Keratinocyte (primary cell): ENCODE data around the gene PAX3. TPM values are rescaled to one million over a fixed set of nuclear protein-coding genes. Genes with fewer than 3 reads are reported as not detected.

Source experiments
- DNase-seq: peaks from one replicate; pipeline ENCODE4 v3.0.0-alpha.2; 2011; ENCODE audit warnings: low read depth, missing footprints, low spot score
- FAIRE-seq: peaks from 2 replicates; lab custom pipeline; 2011; peaks lifted over from hg19 to GRCh38; lab: Jason Lieb, UNC
- H2AFZ ChIP-seq: 2 replicates; pipeline ENCODE4 v1.6.0; 2012; ENCODE audit warnings: low read length, control low read depth, inconsistent platforms; ENCODE audit not compliant: control insufficient read depth
- H3K27ac ChIP-seq: 2 replicates; pipeline ENCODE4 v1.5.1; 2011; ENCODE audit warnings: low read length; ENCODE audit not compliant: control insufficient read depth, insufficient read depth
- H3K27me3 ChIP-seq: 3 replicates; pipeline ENCODE4 v1.6.0; 2011; ENCODE audit warnings: low read length; ENCODE audit not compliant: control insufficient read depth, insufficient read depth; ENCODE audit errors: extremely low read depth
- H3K36me3 ChIP-seq, 2 experiments: 2 replicates in 1 of 2; 3 replicates in 1 of 2; pipeline ENCODE4 v1.5.1; 2011; ENCODE audit warnings: low read length in 2 of 2, mild to moderate bottlenecking in 1 of 2; ENCODE audit not compliant: control insufficient read depth in 2 of 2, insufficient read depth in 2 of 2; ENCODE audit errors: extremely low read depth in 1 of 2
- H3K4me1 ChIP-seq: 3 replicates; pipeline ENCODE4 v1.5.1; 2011; ENCODE audit warnings: low read length; ENCODE audit not compliant: control insufficient read depth, insufficient read depth; ENCODE audit errors: extremely low read depth
- H3K4me2 ChIP-seq: 3 replicates; pipeline ENCODE4 v1.6.0; 2011; ENCODE audit warnings: low read depth, low read length; ENCODE audit not compliant: control insufficient read depth, insufficient read depth; ENCODE audit errors: extremely low read depth
- H3K4me3 ChIP-seq, 3 experiments: fragments of 200-600 bp in 1 of 3; sonication (generic) in 1 of 3; 2 replicates in 2 of 3; 3 replicates in 1 of 3; pipeline ENCODE4 v1.5.1; 2011 to 2016; ENCODE audit warnings: low read length in 3 of 3, mild to moderate bottlenecking in 3 of 3, control low read depth in 2 of 3, inconsistent platforms in 1 of 3, low read depth in 1 of 3, mixed read lengths in 1 of 3, mixed run types in 1 of 3, moderate library complexity in 1 of 3; ENCODE audit not compliant: control insufficient read depth in 2 of 3, insufficient read depth in 2 of 3; ENCODE audit errors: extremely low read depth in 1 of 3
- H3K79me2 ChIP-seq: 2 replicates; pipeline ENCODE4 v1.6.0; 2012; ENCODE audit warnings: low read length; ENCODE audit not compliant: control insufficient read depth, insufficient read depth
- H3K9ac ChIP-seq: 3 replicates; pipeline ENCODE4 v1.6.0; 2011; ENCODE audit warnings: low read length; ENCODE audit not compliant: control insufficient read depth, insufficient read depth; ENCODE audit errors: extremely low read depth
- H3K9me1 ChIP-seq: 3 replicates; pipeline ENCODE4 v1.6.0; 2011; ENCODE audit warnings: low read length; ENCODE audit not compliant: control insufficient read depth, insufficient read depth; ENCODE audit errors: extremely low read depth
- H3K9me3 ChIP-seq: 2 replicates; pipeline ENCODE4 v1.5.1; 2012; ENCODE audit warnings: low read depth, low read length; ENCODE audit not compliant: control insufficient read depth
- H4K20me1 ChIP-seq: 3 replicates; pipeline ENCODE4 v1.6.0; 2011; ENCODE audit warnings: low read length; ENCODE audit not compliant: control insufficient read depth, insufficient read depth; ENCODE audit errors: extremely low read depth
- EZH2 ChIP-seq: IDR thresholded peaks from one replicate; pipeline ENCODE4 v1.6.1; 2012; ENCODE audit warnings: inconsistent platforms, mild to moderate bottlenecking, low read length, moderate library complexity
- dilution Hi-C: fragments of 300-500 bp; cut with MboI; formaldehyde crosslinking; loops from one replicate; pipeline ENCODE4 v1.7.0; 2020; ENCODE audit warnings: low sequenced_read_pairs; ENCODE audit not compliant: extremely low pct_ligation_motif_present
- polyA plus RNA-seq, 5 experiments: library from polyadenylated mRNA; depleted of rRNA in 3 of 5; stranded (reverse) in 3 of 5; stranded (forward) in 1 of 5; unstranded in 1 of 5; fragments of >200 nt; gene quantifications; 1 replicate in 1 of 5; 2 replicates in 3 of 5; 3 replicates in 1 of 5; pipeline versions ENCODE4 v1.2.1 to v1.2.3, GENCODE V29; 2011 to 2012; ENCODE audit warnings: missing spikeins in 2 of 5, low read depth in 1 of 5, low replicate concordance in 1 of 5
- TF ChIP-seq, protein P1 (sequence below), 3 experiments: IDR thresholded peaks in 1 of 3; conservative IDR thresholded peaks in 1 of 3; optimal IDR thresholded peaks in 1 of 3; 2 replicates in 2 of 3; 3 replicates in 1 of 3; pipeline versions ENCODE3 to v1.5.1; 2011; ENCODE audit warnings: low read length in 3 of 3, mild to moderate bottlenecking in 3 of 3, moderate library complexity in 2 of 3, control low read depth in 1 of 3, inconsistent platforms in 1 of 3; ENCODE audit not compliant: insufficient read depth in 2 of 3; ENCODE audit errors: extremely low read depth in 1 of 3

PAX3 gene
- polyA plus RNA-seq, 1 donor (not counting 4 experiments of a cell fraction or from before 2014, with no cell fraction given): not detected

DNA sequence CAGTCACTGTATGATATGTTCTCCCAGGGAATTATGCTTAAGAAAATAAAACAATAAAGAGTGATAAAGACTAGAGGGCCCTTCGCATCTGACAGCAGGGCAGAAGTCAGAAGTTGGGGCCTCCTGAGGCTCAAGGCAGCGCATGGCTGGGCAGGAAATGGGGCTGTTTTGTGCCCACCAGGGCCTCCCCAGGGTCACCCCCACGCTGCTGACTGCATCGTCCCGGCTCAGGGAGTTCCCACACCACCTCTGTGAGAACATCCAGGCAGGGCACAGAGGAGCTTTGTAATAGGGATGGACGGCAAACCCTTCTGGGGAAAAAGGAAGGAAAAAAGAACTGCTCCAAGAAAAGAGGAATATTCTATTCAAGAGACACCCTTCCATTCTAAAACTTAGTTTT lies 41.2 kb downstream of the PAX3 start:
- FAIRE-seq: no peak

DNA sequence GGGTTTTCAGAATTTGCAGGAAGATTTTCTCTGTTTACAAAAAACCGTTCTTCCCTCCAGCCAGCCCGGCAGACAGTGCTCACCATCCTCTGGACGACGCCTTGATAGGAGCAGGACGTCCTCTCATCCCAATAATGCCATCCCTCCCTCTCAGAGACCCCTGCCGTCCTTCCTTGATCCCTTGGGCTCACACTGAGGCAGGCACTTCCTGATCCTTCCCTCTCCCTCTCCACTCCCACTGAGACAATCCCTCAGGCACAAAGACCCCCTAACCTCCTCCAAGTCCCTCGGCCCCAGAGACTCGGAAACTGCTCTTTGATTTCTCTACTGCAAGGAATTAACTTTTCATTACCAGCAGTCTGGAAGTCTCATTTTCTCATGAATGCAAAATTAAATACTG lies 42.5 kb downstream of the PAX3 start:
- Histone ChIP-seq H4K20me1 (no peaks in the 10 kb centered on the region), H3K4me1 (no peaks in the 10 kb centered on the region), H3K9ac (no peak overlapping the region), H3K9me1 (no peaks in the 10 kb centered on the region), H3K27ac (no peak overlapping the region), H2AFZ (no peak overlapping the region), H3K4me2 (no peak overlapping the region), H3K27me3 (no peaks in the 10 kb centered on the region), H3K36me3 (no peaks in the 10 kb centered on the region), H3K79me2 (no peaks in the 10 kb centered on the region), H3K4me3 (no peak overlapping the region), H3K9me3 (no peaks in the 10 kb centered on the region)
- no peak for FAIRE-seq
- no peak for DNase-seq
- dilution Hi-C loops: no loop called here
- TF ChIP-seq EZH2: no peak
- TF ChIP-seq, protein P1, sequence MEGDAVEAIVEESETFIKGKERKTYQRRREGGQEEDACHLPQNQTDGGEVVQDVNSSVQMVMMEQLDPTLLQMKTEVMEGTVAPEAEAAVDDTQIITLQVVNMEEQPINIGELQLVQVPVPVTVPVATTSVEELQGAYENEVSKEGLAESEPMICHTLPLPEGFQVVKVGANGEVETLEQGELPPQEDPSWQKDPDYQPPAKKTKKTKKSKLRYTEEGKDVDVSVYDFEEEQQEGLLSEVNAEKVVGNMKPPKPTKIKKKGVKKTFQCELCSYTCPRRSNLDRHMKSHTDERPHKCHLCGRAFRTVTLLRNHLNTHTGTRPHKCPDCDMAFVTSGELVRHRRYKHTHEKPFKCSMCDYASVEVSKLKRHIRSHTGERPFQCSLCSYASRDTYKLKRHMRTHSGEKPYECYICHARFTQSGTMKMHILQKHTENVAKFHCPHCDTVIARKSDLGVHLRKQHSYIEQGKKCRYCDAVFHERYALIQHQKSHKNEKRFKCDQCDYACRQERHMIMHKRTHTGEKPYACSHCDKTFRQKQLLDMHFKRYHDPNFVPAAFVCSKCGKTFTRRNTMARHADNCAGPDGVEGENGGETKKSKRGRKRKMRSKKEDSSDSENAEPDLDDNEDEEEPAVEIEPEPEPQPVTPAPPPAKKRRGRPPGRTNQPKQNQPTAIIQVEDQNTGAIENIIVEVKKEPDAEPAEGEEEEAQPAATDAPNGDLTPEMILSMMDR (optimal IDR thresholded peaks at IDR 0.05 in 1 of 3, IDR thresholded peaks at IDR 0.05 in 1 of 3, conservative IDR thresholded peaks at IDR 0.05 in 1 of 3; ENCODE audit: extremely low read depth in 1 of 3, insufficient read depth in 2 of 3, low read length in 3 of 3): no peak

More for the DNA sequence above, 41.2 kb downstream of the PAX3 start:
- dilution Hi-C loops: no loop called here
- no peaks in the 10 kb centered on the region for H3K9me3 ChIP-seq
- no peak overlapping the region for H2AFZ ChIP-seq
- H3K36me3 ChIP-seq: no peaks in the 10 kb centered on the region
- H3K27ac ChIP-seq: no peak overlapping the region
- no peak overlapping the region for H3K9ac ChIP-seq
- H3K4me2 ChIP-seq: no peak overlapping the region
- H3K4me3 ChIP-seq: no peak overlapping the region
- no peak for DNase-seq
- H3K4me1 ChIP-seq: no peaks in the 10 kb centered on the region
- no peaks in the 10 kb centered on the region for H3K79me2 ChIP-seq
- H4K20me1 ChIP-seq: no peaks in the 10 kb centered on the region
- no peaks in the 10 kb centered on the region for H3K27me3 ChIP-seq
- H3K9me1 ChIP-seq: no peaks in the 10 kb centered on the region
- TF ChIP-seq, protein P1 (optimal IDR thresholded peaks at IDR 0.05 in 1 of 3, IDR thresholded peaks at IDR 0.05 in 1 of 3, conservative IDR thresholded peaks at IDR 0.05 in 1 of 3; ENCODE audit: extremely low read depth in 1 of 3, insufficient read depth in 2 of 3, low read length in 3 of 3): no peak
- TF ChIP-seq EZH2: no peak
